Measurements from ENCODE around the gene CPT1C. TPM values are rescaled to one million over a fixed set of nuclear protein-coding genes. Genes with fewer than 3 reads are reported as not detected.

The CPT1C gene
- total RNA-seq, 4 donors from 2014 or later: 1.5 to 10.9 (median 2.2) TPM

- Histone ChIP-seq H3K9me3 (no peaks in the 10 kb centered on the region), H3K4me1 (no peaks in the 10 kb centered on the region), H3K27ac (no peak overlapping the region), H3K27me3 (peaks cover 14% of the 10 kb centered on the region), H3K4me3 (no peak overlapping the region), H3K36me3 (no peaks in the 10 kb centered on the region)
- DNase-seq: no peak
- 30 to 52% methylated on average over 2 to 10 of the region's 11 CpGs for WGBS, 2 donors (ENCODE audit: low coverage in 1 of 2)
- in situ Hi-C loops (cut with MboI; ENCODE audit: low pct_ligation_motif_present in 1 of 4, low pct_unique_long_range_greater_than_20kb in 1 of 4, low sequenced_read_pairs in 3 of 4): no loop called here
- intact Hi-C loops (cut with DNase I; ENCODE audit: low total_unique reads): no loop called here
- TF ChIP-seq POLR2A (IDR thresholded peaks at IDR 0.05): no peak
- TF ChIP-seq CTCF (IDR thresholded peaks at IDR 0.05): no peak
These were observed 9.6 kb downstream of the CPT1C start for GRCh38 chr19:49700563-49700962.

GRCh38 chr19:49701271-49701786, 10.4 kb downstream of the CPT1C start:
- Histone ChIP-seq H3K27me3 (peaks cover 14% of the 10 kb centered on the region), H3K27ac (no peak overlapping the region), H3K4me3 (no peak overlapping the region), H3K36me3 (no peaks in the 10 kb centered on the region), H3K4me1 (no peaks in the 10 kb centered on the region), H3K9me3 (no peaks in the 10 kb centered on the region)
- no peak for TF ChIP-seq POLR2A (IDR thresholded peaks at IDR 0.05)
- TF ChIP-seq CTCF (IDR thresholded peaks at IDR 0.05): no peak
- TF ChIP-seq EP300 (IDR thresholded peaks at IDR 0.05; ENCODE audit: low read depth): no peak
- no peak for TF ChIP-seq POLR2AphosphoS5 (IDR thresholded peaks at IDR 0.05)
- WGBS, 2 donors (ENCODE audit: low coverage in 1 of 2): 32 to 62% methylated on average over 6 to 40 of the region's 40 CpGs
- no peak for DNase-seq
- in situ Hi-C loops (cut with MboI; ENCODE audit: low pct_ligation_motif_present in 1 of 4, low pct_unique_long_range_greater_than_20kb in 1 of 4, low sequenced_read_pairs in 3 of 4): no loop called here
- intact Hi-C loops (cut with DNase I; ENCODE audit: low total_unique reads): no loop called here

GRCh38 chr19:49704888-49705642, 14.1 kb downstream of the CPT1C start:
- no peak for DNase-seq
- intact Hi-C loops (cut with DNase I; ENCODE audit: low total_unique reads): no loop called here
- TF ChIP-seq POLR2AphosphoS5 (IDR thresholded peaks at IDR 0.05): no peak
- no peak for TF ChIP-seq POLR2A (IDR thresholded peaks at IDR 0.05)
- TF ChIP-seq CTCF (IDR thresholded peaks at IDR 0.05): no peak
- no peak for TF ChIP-seq EP300 (IDR thresholded peaks at IDR 0.05; ENCODE audit: low read depth)
- WGBS, 2 donors (ENCODE audit: low coverage in 1 of 2): 80 to 100% methylated on average over 2 to 22 of the region's 22 CpGs
- Histone ChIP-seq H3K36me3 (no peaks in the 10 kb centered on the region), H3K27ac (no peak overlapping the region), H3K27me3 (peaks cover 13% of the 10 kb centered on the region), H3K9me3 (no peaks in the 10 kb centered on the region), H3K4me1 (no peaks in the 10 kb centered on the region), H3K4me3 (no peak overlapping the region)
- in situ Hi-C loops (cut with MboI; ENCODE audit: low pct_ligation_motif_present in 1 of 4, low pct_unique_long_range_greater_than_20kb in 1 of 4, low sequenced_read_pairs in 3 of 4): no loop called here

GRCh38 chr19:49705919-49706318, 15.0 kb downstream of the CPT1C start:
- H3K4me3 ChIP-seq: no peak overlapping the region

More at GRCh38 chr19:49705919-49706318, 15.0 kb downstream of the CPT1C start:
- Histone ChIP-seq H3K36me3 (no peaks in the 10 kb centered on the region), H3K27ac (no peak overlapping the region), H3K9me3 (no peaks in the 10 kb centered on the region), H3K4me1 (no peaks in the 10 kb centered on the region), H3K27me3 (peaks cover 5% of the 10 kb centered on the region)
- 82% methylated on average over 16 of the region's 16 CpGs; no CpG with 5 or more reads in 1 of the 2 donors for WGBS, 2 donors (ENCODE audit: low coverage in 1 of 2)
- no peak for TF ChIP-seq POLR2AphosphoS5 (IDR thresholded peaks at IDR 0.05)
- no peak for TF ChIP-seq EP300 (IDR thresholded peaks at IDR 0.05; ENCODE audit: low read depth)
- TF ChIP-seq POLR2A (IDR thresholded peaks at IDR 0.05): no peak
- no peak for TF ChIP-seq CTCF (IDR thresholded peaks at IDR 0.05)
- intact Hi-C loops (cut with DNase I; ENCODE audit: low total_unique reads): no loop called here
- in situ Hi-C loops (cut with MboI; ENCODE audit: low pct_ligation_motif_present in 1 of 4, low pct_unique_long_range_greater_than_20kb in 1 of 4, low sequenced_read_pairs in 3 of 4): no loop called here
- no peak for DNase-seq
